ENCODE measurements around the gene VWA8.
"Not testable (repeated sequence)": the region's sequence is repeated elsewhere in the genome, so short reads cannot be mapped to it uniquely, and the experiment has no call there.

Gene VWA8

DNA sequence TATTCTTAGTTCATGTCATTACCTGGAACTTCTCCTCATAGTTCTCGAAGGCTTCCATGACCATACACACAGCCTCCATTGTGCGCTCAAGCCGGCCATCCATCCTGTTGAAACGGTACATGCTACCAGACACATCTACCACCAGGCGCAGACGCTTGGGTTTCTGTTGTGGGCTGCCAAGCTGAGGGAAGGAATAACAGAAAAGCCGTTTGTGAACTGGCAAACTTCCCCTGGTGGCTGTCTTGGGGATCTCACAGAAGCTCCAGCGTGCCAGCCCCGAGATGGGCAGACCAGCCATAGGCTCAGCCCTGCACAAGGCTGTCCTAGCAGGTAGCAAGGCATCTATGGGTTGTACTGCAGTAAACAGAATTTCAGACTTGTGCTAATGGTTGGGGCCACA, 373.4 kb downstream of the VWA8 start:
- no peak for DNase-seq (ENCODE audit: low spot score)

DNA sequence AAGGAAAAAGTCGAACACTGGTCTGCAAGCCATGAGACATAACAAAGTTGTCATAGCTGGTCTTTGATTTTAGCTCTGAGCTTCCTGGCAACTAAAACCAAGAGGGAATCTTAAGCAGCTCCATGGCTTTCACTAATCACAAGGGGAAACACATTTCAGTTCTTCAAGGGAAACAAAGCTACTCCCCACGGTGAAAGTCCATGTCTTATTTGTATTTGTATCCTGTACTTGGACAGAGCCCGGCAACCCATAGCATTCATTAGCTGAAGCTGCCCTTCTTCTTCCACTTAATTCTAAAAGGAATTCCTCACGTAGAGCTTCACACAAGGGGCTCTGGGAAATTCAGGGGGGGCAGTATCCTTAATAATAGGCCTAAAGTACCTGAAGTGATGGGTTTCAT, 374.7 kb downstream of the VWA8 start:
- DNase-seq (ENCODE audit: low spot score): no peak

DNA sequence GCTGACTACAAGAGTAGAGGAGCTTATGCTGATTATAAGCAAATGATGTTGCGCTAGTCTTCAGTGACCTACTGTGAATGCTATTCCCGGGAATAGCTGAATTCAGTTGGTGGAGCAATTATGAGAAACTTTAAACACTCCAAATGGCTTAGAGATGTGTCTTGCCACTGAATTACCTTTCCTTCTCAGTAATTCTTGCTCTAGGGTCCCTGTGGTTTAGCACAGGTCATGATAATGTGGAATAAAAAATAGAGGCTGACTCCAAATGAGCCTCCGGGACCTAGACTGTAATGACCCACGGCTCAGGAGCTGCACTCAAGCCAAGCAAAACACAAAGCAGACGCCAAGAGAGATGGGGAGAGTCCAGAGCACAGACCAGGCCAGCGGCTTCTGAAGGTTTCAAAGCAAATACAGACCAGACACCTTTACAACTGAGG, 378.9 kb downstream of the VWA8 start:
- DNase-seq (ENCODE audit: low spot score): no peak

DNA sequence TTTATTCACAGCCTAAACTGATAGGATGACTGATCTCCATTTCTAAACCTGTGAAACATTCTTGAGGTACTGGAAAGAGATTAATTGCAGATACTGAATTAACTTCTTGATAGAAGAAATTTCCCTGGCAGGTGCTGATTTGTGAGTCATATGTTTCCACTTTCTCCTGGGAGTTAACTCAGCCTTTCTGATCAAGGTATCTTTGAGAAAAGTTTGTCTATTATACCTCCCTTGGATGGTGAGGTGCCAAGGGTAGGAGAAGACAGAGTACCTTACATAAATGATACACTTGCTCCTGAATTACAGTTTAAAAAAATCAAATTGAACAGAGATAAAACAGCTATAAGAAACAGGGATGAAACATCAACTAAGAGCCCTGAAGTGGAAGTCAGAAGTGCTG, 380.6 kb downstream of the VWA8 start:
- DNase-seq (ENCODE audit: low spot score): no peak

DNA sequence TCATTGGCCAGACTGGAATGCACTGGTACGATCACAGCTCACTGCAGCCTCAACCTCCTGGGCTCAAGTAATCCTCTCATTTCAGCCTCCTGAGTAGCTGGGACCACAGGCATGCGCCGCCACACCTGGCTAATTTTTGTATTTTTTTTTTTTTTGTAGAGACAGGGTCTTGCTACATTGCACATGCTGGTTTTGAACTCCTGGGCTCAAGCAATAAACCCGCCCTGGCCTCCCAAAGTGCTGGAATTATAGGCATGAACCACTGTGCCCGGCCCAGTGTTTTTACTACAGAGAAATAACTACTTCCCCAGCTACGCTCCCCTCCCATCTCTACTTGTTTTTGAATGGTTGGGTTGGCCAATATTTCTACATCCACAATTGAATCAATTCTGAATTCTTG, 381.0 kb downstream of the VWA8 start:
- DNase-seq (ENCODE audit: low spot score): no peak

DNA sequence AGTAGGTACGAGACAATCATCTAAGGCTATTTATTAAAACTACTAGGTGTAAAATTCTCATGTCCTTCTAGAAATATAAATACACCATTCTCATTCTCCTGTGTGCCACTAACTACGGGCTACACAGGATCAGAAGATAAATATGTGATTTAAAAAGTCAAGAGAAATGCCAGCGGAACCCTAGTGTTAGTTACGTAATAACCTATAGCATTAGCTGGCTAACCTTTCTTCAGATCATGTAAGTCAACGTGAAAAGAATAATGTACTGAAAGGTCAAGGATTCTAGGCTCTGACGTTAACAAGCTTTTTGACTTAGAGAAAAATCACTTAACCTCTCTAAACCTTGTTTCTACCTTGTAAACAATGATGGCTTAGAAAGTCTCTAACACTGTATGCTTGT, 381.7 kb downstream of the VWA8 start:
- DNase-seq (ENCODE audit: low spot score): no peak

DNA sequence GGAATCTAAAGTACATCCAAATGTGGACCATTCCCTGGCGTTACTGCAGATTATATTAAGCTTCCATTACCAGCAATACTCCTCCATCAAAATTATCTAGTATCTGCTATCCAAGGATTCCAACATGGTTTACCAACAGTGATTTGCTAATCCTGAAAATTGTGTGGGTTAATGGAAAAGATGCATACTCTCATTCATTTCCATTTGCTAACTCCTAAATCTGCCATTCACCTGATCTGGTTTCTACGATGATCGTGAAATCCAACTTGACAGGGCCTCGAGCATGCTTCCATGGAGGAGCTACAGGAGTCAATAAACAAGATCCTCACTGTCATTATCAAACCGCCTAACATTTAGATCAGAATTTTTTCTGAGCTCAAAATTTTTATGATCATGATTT, 382.5 kb downstream of the VWA8 start:
- DNase-seq (ENCODE audit: low spot score): no peak

DNA sequence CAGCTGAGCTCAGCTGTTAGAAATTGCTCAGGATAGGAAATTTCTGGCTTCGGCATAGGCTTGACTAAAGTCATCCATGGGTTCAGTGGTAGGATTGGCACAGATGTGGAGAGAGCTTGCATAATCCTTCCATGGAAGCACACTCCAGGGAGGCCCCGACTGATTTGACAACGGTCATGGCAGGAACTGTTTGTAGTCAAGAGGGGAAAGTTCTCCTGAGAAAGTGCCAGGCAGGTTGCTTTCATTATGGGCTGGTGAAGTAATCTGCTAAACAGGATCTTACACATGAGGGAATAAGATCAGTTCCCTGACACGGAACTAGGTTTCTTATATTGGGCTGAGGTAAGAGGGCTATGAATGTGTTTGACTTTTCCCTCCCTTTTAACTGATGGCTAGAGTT, 383.5 kb downstream of the VWA8 start:
- peak; percentile 43 for DNase-seq (ENCODE audit: low spot score)

DNA sequence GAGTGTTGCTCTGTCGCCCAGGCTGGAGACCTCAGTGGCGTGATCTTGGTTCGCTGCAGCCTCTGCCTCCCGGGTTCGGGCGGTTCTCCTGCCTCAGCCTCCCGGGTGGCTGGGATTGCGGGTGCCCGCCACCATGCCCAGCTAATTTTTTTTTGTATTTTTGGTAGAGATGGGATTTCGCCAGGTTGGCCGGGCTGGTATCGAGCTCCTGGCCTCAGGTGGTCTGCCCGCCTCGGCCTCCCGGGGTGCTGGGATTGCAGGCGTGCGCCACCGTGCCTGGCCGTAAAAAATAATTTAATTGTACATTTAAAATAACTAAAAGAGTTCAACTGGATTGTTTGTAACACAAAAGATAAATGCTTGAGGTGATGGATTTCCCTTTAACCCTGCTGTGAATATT, 387.3 kb downstream of the VWA8 start:
- not testable (repeated sequence) for DNase-seq (ENCODE audit: low spot score)

DNA sequence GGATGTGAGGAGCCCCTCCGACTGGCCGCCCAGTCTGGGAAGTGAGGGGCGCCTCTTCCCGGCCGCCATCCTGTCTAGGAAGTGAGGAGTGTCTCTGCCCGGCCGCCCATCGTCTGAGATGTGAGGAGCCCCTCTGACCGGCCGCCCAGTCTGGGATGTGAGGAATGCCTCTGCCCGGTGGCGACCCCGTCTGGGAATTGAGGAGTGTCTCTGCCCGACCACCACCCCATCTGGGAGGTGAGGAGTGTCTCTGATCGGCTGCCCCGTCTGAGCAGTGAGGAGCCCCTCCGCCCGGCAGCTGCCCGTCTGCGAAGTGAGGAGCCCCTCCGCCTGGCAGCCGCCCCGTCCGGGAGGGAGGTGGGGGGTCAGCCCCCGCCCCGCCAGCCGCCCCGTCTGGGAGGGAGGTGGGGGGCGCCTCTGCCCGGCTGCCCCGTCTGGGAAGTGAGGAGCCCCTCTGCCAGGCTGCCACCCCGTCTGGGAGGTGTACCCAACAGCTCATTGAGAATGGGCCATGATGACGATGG, 389.0 kb downstream of the VWA8 start:
- DNase-seq (ENCODE audit: low spot score): not testable (repeated sequence)

DNA sequence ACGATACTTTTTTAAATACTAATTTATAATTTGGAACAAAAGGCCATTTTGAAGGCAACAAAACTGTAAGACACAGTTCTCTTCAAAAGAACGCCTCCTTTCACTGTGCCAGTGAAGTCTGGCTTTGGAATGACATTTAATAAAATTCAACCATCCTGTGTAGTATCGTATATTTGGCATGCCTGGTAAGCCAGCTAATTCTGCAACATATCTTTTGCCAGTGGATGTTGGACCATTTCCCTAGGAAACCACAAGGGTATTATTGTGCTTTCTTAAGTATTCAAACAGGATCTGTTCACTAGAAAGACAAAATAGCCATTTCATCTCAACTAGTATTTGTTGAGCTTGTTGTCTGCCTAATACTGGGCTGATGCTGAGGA, 391.9 kb downstream of the VWA8 start:
- no peak for DNase-seq (ENCODE audit: low spot score)

DNA sequence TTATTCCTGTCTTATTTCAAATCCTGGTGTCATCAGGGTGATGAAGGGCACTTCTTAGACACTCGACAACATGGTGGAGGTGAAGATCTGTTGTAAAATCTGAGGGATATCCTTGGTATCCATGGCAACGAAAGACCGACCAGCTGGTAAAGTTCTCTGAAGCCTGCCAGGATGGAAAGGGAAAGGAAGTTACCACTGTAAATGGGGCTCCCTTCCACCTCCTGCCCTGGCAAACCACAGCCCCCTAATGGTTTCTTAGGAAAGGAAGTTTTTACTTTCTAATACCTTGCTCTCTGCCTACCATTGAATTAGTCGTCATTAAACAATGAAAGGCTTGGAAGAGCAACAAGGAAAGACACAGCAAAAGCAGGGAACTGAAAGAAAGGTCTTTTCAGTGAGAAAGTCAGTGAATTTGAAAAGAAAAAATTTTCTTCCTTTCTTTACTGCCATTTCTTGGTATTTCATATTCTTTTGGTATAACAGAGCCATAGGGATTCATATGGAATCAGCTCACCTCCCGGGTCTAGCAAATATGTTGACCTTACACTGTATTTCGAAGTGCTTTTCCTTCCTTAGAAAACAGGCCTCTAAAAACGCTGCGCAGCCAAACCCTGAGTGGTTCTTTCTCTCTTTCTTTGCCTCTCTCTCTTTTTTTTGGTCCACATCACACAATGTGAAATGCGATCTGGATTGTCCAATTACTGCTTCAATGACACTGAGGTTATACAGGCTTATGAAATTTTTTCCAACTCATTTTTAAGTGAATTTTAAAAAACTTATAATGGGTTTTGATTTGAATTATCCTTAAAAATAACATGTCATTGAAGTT, 392.6 kb downstream of the VWA8 start:
- DNase-seq (ENCODE audit: low spot score): no peak

DNA sequence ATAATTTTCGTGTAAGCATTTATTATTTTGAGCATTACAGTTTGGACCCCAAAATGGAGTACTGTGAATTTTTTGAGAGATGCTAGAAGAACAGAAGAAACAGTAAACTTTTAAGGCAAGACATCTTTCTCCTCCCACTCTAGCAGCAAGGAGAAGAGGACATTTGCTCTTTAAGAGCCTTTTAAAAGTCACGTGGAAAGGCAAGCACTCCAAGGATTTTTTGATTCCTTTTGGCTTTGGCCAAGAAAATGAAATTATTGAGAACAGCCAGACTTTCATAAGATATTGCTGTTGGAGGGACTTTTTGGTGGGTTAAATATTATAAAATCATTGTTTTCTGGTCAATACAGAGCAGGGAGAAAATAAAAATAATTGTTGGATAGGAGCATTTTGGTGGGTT, 393.5 kb downstream of the VWA8 start:
- no peak for DNase-seq (ENCODE audit: low spot score)

DNA sequence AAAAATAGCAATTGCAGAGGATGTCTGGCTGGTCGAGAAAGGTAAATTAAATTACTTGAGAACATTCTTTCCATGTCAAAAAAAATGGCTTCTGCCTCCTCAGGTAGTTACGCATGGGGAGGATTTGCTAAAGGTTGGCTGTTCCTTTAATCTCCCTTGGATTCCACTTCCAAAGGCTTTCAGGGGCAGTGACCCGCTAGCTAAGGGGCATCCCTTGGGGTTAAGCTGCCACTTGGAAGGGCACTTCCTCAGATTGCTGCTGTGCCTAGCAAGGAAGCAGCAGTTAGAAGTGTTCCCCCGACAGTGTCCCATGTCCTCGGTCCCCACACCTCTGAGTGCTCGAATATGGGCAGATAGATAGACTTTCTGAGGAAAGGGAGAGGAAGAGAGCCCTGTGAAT, 395.1 kb downstream of the VWA8 start:
- no peak for DNase-seq (ENCODE audit: low spot score)

DNA sequence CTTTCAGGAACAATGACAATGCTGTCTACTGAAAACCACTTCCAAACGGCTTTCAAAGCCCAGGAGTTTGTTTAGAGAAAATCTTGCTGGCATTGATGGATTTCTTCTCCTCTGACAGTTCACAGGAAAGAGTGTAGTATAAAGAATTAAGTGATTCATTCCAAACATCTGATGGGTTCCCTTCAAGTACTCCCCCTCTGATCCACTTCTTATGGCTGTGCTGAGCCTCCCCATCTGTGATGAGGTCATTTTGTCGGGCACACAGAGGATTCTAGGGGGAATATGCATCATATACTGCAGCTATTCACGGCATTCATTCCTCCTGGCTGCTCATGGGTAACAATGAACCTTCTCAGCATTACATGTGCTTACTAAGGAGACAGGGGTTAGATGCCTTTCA, 395.7 kb downstream of the VWA8 start:
- peak; percentile 76 for DNase-seq (ENCODE audit: low spot score)

DNA sequence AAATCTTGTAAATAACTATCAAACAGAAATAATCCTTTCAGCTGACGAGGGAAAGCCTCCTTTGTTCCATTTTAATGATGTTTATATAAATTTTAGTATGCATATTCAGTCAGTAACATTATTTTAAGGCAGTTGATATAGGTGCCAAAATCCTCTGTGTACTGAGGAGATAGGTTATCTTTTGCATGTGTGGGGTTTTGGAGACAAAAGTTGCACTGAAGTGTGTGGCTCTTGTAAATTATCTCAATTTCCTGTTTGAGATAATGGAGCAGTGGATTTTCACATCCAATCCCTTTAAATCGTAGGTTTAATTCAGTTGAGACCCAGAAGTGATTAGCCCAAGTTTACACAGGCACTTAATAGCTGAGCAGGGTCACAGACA, 396.9 kb downstream of the VWA8 start:
- no peak for DNase-seq (ENCODE audit: low spot score)

DNA sequence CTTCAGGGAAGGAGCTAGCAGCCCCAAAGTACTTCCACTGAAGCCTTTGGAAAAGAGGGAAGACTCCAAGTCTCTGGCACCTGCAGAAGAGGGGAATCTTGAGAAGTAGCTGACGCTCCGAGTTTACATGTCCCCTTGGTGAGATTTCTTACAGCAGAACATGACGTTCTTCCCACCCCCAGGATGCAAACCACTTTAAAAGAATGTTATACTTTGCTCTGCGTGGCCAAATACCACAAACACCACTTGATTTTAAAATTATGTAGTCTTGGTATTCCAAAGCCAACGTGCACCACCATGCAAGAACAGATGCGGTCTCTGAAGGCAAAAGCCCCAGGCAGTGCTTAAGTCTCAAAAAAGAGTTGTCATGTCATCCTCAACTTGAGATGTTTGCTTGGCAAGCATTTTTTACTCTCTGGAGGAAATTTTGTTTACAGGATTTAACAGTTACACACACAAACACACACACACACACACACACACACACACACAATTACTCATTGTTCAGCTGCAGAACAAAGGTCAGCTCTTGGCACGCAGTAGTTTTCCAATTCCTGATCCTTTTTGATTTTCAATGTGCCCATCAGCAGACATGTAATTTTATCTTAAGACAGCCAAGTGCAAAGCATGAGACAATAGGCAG, 397.4 kb downstream of the VWA8 start:
- DNase-seq (ENCODE audit: low spot score): no peak

DNA sequence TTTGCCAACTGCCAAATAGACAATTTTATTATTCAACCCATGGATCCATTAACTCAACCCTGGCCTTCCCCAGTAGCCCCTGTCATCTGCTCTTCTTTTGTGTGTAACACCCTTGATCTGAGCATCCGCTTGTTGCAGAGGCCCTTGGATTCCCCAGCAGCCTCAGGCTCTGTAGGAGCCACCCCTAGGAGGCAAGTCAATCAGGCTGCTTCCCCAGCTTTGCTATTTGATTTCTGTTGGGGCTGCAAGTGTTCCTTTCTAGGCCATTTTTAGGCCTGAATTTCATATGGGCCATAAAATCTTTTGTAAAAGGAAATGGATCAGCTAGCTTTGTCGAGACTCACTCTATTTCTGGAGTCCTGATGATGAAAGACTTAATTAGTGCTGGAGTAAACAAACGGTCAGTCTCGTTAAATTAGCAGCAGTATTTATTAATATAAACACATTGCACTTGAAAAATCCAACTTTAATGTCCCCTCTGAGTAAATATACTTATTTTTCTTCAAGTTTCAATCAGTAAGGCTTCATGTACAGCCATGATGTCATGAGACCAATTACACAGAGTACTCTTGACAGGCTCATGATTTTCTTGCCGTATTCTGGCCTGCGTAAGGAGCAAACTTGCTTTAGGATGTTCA, 398.2 kb downstream of the VWA8 start:
- DNase-seq (ENCODE audit: low spot score): no peak

DNA sequence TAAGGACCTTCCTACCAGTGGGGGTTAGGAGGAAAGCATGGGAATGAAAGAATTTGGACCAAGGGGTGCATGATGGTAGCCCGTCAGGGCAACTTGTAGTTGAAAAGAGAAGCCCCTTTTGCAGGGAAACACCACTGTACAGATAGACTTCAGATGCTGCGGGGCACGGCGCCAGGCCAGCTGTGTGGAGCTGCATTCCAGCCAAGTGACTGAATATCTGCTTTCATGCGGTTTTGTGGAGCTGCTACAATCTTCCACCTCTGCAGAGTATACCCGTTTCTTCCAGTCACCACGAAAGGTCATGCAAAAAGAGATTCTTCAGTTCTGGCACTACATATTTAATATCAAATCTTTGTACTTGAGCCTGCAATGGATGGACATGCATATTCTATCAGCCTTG, 398.8 kb downstream of the VWA8 start:
- peak; percentile 82 for DNase-seq (ENCODE audit: low spot score)

DNA sequence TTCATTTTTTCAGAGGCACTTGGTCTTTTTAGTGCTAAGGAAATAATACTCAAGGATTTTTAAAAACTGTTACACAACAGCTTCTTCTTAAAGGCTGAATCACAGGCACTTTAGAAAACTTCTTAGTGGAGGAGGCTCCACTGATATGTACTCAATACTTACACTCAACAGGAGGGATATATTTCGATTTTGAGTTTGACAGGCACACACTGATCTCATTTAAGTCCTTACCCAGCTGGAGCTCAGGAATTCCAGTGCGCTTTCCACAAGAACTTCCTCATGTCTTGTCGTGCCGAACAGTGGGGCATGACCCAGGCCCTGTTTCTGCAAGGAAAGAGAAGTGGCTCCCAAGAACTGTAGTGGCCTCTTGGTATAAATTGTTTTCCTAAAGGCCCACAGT, 399.7 kb downstream of the VWA8 start:
- DNase-seq (ENCODE audit: low spot score): no peak

DNA sequence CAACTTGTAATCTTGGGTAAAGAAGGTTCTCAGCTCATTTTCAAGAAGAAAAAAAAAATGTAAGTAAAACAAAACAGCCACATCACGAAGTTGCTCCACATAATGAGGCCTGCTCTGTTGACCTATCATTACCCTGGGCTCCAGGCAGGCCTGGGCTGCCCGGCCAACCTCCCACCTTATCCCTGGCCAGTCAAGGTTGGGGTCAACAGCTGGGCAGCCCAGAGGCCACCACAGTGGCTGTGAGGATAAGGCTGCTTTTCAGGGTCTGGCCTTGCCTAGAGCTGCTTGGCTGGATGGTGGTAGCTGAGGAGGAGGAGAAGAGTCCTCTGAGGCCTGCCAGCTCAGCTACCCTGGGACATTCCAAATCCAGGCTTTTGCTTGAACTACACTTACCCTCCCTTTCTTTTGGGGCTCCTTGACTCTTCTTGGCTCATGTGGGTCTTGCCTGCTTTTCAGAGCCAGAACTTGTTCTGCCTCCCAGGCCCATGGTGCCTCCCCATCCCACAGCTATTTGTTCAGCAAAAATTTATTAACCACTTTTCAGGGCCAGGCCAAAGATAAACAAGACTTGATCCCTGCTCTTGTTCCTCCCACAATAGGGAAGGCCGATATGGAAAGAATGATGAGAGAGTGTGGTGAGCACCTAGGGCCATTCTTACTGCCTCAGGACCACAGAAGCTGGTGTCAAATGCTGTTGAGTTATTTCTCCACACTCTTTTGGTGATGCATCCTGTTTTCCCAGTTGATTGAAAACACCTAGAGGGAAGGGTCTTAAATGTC, 401.9 kb downstream of the VWA8 start:
- DNase-seq (ENCODE audit: low spot score): no peak

DNA sequence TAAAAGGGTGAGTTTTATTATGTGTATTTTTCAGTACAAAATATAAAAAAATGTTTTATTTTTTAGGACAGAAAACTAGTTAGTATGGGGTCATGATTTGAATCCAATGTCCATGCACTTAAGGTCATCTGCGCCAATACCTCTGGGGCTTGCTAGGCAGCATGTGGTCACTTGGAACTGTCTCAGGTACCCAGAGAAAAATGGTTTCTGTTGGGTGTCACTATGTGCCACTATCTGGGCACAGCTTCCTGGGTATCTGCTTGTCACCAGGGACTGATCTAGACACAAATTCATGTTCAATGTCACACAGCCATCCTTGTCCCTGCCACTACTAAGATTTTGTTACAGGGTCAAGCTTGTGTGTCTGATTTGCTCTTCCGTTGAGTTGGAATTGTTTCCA, 403.2 kb downstream of the VWA8 start:
- no peak for DNase-seq (ENCODE audit: low spot score)
